Measurements from ENCODE around the gene TECPR1.

The TECPR1 gene

GRCh38 chr7:98231493-98232262 is 20.4 kb downstream of the TECPR1 start:
- in situ Hi-C loops (cut with MboI; ENCODE audit: low sequenced_read_pairs, unreplicated experiment) = no loop called here
- no peak for TF ChIP-seq CTCF (IDR thresholded peaks at IDR 0.05; ENCODE audit: borderline replicate concordance, control extremely low read depth, extremely low read depth, insufficient read depth, missing control alignments)
- no peak for DNase-seq (ENCODE audit: low spot score)

- TF ChIP-seq CTCF (IDR thresholded peaks at IDR 0.05; ENCODE audit: borderline replicate concordance, control extremely low read depth, extremely low read depth, insufficient read depth, missing control alignments) = no peak
- no peak for DNase-seq (ENCODE audit: low spot score)
- in situ Hi-C loops (cut with MboI; ENCODE audit: low sequenced_read_pairs, unreplicated experiment) = no loop called here
Measured at GRCh38 chr7:98230746-98231471, 21.1 kb downstream of the TECPR1 start.

- TF ChIP-seq CTCF (IDR thresholded peaks at IDR 0.05; ENCODE audit: borderline replicate concordance, control extremely low read depth, extremely low read depth, insufficient read depth, missing control alignments) = no peak
- no peak for DNase-seq (ENCODE audit: low spot score)
- in situ Hi-C loops (cut with MboI; ENCODE audit: low sequenced_read_pairs, unreplicated experiment) = no loop called here
Measured at GRCh38 chr7:98229991-98230745, 21.9 kb downstream of the TECPR1 start.

- in situ Hi-C loops (cut with MboI; ENCODE audit: low sequenced_read_pairs, unreplicated experiment) = no loop called here
- no peak for TF ChIP-seq CTCF (IDR thresholded peaks at IDR 0.05; ENCODE audit: borderline replicate concordance, control extremely low read depth, extremely low read depth, insufficient read depth, missing control alignments)
- DNase-seq (ENCODE audit: low spot score) = no peak
Measured at GRCh38 chr7:98229441-98229840, 22.6 kb downstream of the TECPR1 start.

- no peak for TF ChIP-seq CTCF (IDR thresholded peaks at IDR 0.05; ENCODE audit: borderline replicate concordance, control extremely low read depth, extremely low read depth, insufficient read depth, missing control alignments)
- in situ Hi-C loops (cut with MboI; ENCODE audit: low sequenced_read_pairs, unreplicated experiment) = no loop called here
- DNase-seq (ENCODE audit: low spot score) = no peak
Measured at GRCh38 chr7:98228801-98229200, 23.2 kb downstream of the TECPR1 start.

- no peak for TF ChIP-seq CTCF (IDR thresholded peaks at IDR 0.05; ENCODE audit: borderline replicate concordance, control extremely low read depth, extremely low read depth, insufficient read depth, missing control alignments)
- in situ Hi-C loops (cut with MboI; ENCODE audit: low sequenced_read_pairs, unreplicated experiment) = no loop called here
- DNase-seq (ENCODE audit: low spot score) = no peak
Measured at GRCh38 chr7:98227939-98228338, 24.1 kb downstream of the TECPR1 start.

Measured in GM13976 (cell line).